RWPE1 (cell line): Measurements from ENCODE around the gene POC1B.

Experiments
- CTCF ChIA-PET: fragments of 350-600 bp; sonication (Branson Sonifier 250); formaldehyde crosslinking; extraction: SDS; loops from one replicate; lab custom pipeline; 2021; lab: Yijun Ruan, JAX
- POLR2A ChIA-PET: fragments of 400-600 bp; formaldehyde crosslinking; extraction: SDS; loops from one replicate; lab custom pipeline; 2020; ENCODE audit warnings: antibody characterized with exemption; ENCODE audit not compliant: low non-redundant PET; lab: Yijun Ruan, JAX
- DNase-seq: peaks from one replicate; pipeline ENCODE4 v3.0.0; 2012; ENCODE audit warnings: low spot score
- H3K27ac ChIP-seq: fragments of 450-650 bp; 2 replicates; pipeline ENCODE4 v1.5.1; 2017
- CTCF ChIP-seq: fragments of 450-650 bp; conservative IDR thresholded peaks from 2 replicates; pipeline ENCODE4 v1.5.1; 2017; ENCODE audit warnings: low read depth, mild to moderate bottlenecking

Gene POC1B

GRCh38 chr12:89521364-89522223 is 4.3 kb downstream of the POC1B start:
- CTCF ChIA-PET, result no interaction called here
- no peak for TF ChIP-seq CTCF
- DNase-seq, result no peak

GRCh38 chr12:89517720-89518119 is 8.1 kb downstream of the POC1B start:
- CTCF ChIA-PET, result interaction anchor here (0.6 kb wide), 1 partner anchor 34 kb away, joined by 3 read pairs; no protein-coding TSS in a partner anchor
- no peak for DNase-seq
- H3K27ac ChIP-seq, result no peak overlapping the region
- no peak for TF ChIP-seq CTCF
- POLR2A ChIA-PET, result no interaction called here

More at GRCh38 chr12:89521364-89522223, 4.3 kb downstream of the POC1B start:
- no peak overlapping the region for H3K27ac ChIP-seq
- POLR2A ChIA-PET, result no interaction called here

GRCh38 chr12:89516633-89517032 is 9.2 kb downstream of the POC1B start:
- CTCF ChIA-PET, result no interaction called here
- no peak for TF ChIP-seq CTCF
- POLR2A ChIA-PET, result no interaction called here
- H3K27ac ChIP-seq, result no peak overlapping the region
- no peak for DNase-seq

- no peak for DNase-seq
- CTCF ChIA-PET, result interaction anchor here (1.0 kb wide), 1 partner anchor 10 kb away, joined by 3 read pairs; the partner anchor contains the start of gene GALNT4
- no peak for TF ChIP-seq CTCF
- H3K27ac ChIP-seq, result no peak overlapping the region
- POLR2A ChIA-PET, result no interaction called here
These were observed 11.1 kb downstream of the POC1B start for GRCh38 chr12:89514751-89515150.

GRCh38 chr12:89513544-89513943 is 12.3 kb downstream of the POC1B start:
- CTCF ChIA-PET, result interaction anchor here (0.5 to 0.6 kb wide), 2 partner anchors 33 to 936 kb away, joined by 3 read pairs; no protein-coding TSS in a partner anchor
- POLR2A ChIA-PET, result interaction anchor here (0.6 kb wide), 1 partner anchor 160 kb away, joined by 3 read pairs; no protein-coding TSS in a partner anchor
- TF ChIP-seq CTCF, result no peak
- no peak overlapping the region for H3K27ac ChIP-seq
- DNase-seq, result no peak

GRCh38 chr12:89507015-89507824 is 18.6 kb downstream of the POC1B start:
- TF ChIP-seq CTCF, result no peak
- DNase-seq, result no peak
- POLR2A ChIA-PET, result no interaction called here
- H3K27ac ChIP-seq, result no peak overlapping the region
- CTCF ChIA-PET, result no interaction called here
